ENCODE data around the gene RAB11FIP4. TPM values are rescaled to one million over a fixed set of nuclear protein-coding genes. Genes with fewer than 3 reads are reported as not detected.

RAB11FIP4 gene
- total and polyA plus RNA-seq, 10 of the 15 experiments (the other 5 are each of a cell fraction or from before 2014, with no cell fraction given): 1.4 to 27.0 (median 17.6) TPM

DNA sequence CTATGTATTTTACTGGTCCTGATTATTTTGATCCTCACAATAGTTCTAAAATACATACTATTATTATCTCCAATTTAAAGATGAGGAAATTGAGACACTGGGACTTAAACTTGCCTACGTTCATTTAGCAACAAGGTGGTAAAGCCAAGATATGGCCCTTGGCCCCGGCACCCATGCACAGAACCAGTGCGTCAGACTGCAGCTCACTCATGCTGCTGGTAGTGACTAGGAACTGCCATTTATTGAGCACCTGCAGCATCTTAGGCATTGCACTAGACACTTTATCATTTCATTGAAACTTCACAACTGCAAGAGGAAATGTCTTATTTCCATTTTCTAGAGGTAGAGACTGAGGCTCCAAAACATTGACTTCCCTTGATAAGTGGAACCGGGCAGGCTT, 93.3 kb downstream of the RAB11FIP4 start:
- POLR2A ChIA-PET: interaction anchor here (1.3 kb wide), 1 partner anchor 50 kb away, joined by 6 read pairs; no protein-coding TSS in a partner anchor
- H3K27ac ChIP-seq (ENCODE audit: control insufficient read depth, insufficient read depth): no peak overlapping the region
- no peaks in the 10 kb centered on the region for H3K36me3 ChIP-seq (ENCODE audit: control insufficient read depth in 2 of 2, insufficient read depth in 2 of 2, low read length in 1 of 2)
- H3K4me3 ChIP-seq: no peak overlapping the region
- ATAC-seq (no peak), DNase-seq (ENCODE audit: low read depth, low spot score) (no peak), FAIRE-seq (no peak)
- no peak overlapping the region for H2AFZ ChIP-seq (ENCODE audit: control insufficient read depth, low read depth, low read length)
- TF ChIP-seq ZNF24 (IDR thresholded peaks at IDR 0.05) (no peak), ATF2 (IDR thresholded peaks at IDR 0.05; ENCODE audit: low read length) (no peak), POLR2AphosphoS5 (IDR thresholded peaks at IDR 0.05; ENCODE audit: low read length) (no peak), DPF2 (IDR thresholded peaks at IDR 0.05) (no peak), ZNF622 (IDR thresholded peaks at IDR 0.05) (no peak), MEF2A (IDR thresholded peaks at IDR 0.05; ENCODE audit: insufficient read depth, low read depth, low read length) (no peak), SMAD1 (IDR thresholded peaks at IDR 0.05; ENCODE audit: low read depth, partially characterized antibody) (no peak), KDM1A (IDR thresholded peaks at IDR 0.05; ENCODE audit: borderline replicate concordance) (no peak), MXI1 (IDR thresholded peaks at IDR 0.05; ENCODE audit: low read depth, low read length) (no peak), RUNX3 (IDR thresholded peaks at IDR 0.05; ENCODE audit: low read length) (no peak)
- TF ChIP-seq, protein P1, sequence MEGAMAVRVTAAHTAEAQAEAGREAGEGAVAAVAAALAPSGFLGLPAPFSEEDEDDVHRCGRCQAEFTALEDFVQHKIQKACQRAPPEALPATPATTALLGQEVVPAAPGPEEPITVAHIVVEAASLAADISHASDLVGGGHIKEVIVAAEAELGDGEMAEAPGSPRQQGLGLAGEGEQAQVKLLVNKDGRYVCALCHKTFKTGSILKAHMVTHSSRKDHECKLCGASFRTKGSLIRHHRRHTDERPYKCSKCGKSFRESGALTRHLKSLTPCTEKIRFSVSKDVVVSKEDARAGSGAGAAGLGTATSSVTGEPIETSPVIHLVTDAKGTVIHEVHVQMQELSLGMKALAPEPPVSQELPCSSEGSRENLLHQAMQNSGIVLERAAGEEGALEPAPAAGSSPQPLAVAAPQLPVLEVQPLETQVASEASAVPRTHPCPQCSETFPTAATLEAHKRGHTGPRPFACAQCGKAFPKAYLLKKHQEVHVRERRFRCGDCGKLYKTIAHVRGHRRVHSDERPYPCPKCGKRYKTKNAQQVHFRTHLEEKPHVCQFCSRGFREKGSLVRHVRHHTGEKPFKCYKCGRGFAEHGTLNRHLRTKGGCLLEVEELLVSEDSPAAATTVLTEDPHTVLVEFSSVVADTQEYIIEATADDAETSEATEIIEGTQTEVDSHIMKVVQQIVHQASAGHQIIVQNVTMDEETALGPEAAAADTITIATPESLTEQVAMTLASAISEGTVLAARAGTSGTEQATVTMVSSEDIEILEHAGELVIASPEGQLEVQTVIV (IDR thresholded peaks at IDR 0.05; ENCODE audit: borderline replicate concordance, partially characterized antibody): no peak
- TF ChIP-seq, protein P2, sequence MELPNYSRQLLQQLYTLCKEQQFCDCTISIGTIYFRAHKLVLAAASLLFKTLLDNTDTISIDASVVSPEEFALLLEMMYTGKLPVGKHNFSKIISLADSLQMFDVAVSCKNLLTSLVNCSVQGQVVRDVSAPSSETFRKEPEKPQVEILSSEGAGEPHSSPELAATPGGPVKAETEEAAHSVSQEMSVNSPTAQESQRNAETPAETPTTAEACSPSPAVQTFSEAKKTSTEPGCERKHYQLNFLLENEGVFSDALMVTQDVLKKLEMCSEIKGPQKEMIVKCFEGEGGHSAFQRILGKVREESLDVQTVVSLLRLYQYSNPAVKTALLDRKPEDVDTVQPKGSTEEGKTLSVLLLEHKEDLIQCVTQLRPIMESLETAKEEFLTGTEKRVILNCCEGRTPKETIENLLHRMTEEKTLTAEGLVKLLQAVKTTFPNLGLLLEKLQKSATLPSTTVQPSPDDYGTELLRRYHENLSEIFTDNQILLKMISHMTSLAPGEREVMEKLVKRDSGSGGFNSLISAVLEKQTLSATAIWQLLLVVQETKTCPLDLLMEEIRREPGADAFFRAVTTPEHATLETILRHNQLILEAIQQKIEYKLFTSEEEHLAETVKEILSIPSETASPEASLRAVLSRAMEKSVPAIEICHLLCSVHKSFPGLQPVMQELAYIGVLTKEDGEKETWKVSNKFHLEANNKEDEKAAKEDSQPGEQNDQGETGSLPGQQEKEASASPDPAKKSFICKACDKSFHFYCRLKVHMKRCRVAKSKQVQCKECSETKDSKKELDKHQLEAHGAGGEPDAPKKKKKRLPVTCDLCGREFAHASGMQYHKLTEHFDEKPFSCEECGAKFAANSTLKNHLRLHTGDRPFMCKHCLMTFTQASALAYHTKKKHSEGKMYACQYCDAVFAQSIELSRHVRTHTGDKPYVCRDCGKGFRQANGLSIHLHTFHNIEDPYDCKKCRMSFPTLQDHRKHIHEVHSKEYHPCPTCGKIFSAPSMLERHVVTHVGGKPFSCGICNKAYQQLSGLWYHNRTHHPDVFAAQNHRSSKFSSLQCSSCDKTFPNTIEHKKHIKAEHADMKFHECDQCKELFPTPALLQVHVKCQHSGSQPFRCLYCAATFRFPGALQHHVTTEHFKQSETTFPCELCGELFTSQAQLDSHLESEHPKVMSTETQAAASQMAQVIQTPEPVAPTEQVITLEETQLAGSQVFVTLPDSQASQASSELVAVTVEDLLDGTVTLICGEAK (IDR thresholded peaks at IDR 0.05; ENCODE audit: borderline replicate concordance): no peak
- SMC1A ChIA-PET (ENCODE audit: uncharacterized antibody, unreplicated experiment): interaction anchor here (1.2 kb wide), 1 partner anchor 31 kb away, joined by 3 read pairs; no protein-coding TSS in a partner anchor
- CTCF ChIA-PET: interaction anchor here (1.4 kb wide), 1 partner anchor 23 kb away, joined by 4 read pairs; no protein-coding TSS in a partner anchor
- no peak overlapping the region for H3K4me2 ChIP-seq (ENCODE audit: control insufficient read depth, insufficient read depth)
- peaks cover 11% of the 10 kb centered on the region for H3K4me1 ChIP-seq (ENCODE audit: control insufficient read depth, insufficient read depth, low read length)
- H4K20me1 ChIP-seq (ENCODE audit: control insufficient read depth, insufficient read depth): no peaks in the 10 kb centered on the region
- no peak overlapping the region for H3K9ac ChIP-seq (ENCODE audit: control insufficient read depth, insufficient read depth, low read length)
- RAD21 ChIA-PET (ENCODE audit: unreplicated experiment): interaction anchor here (1.6 kb wide), 1 partner anchor 45 kb away, joined by 5 read pairs; no protein-coding TSS in a partner anchor
- BruUV-seq (replicated peaks): no TSS peak
- in situ Hi-C loops (cut with MboI): no loop called here
- intact Hi-C loops (cut with micrococcal nuclease; ENCODE audit: unreplicated experiment): no loop called here
- H3K9me3 ChIP-seq (replicated peaks; ENCODE audit: control insufficient read depth, insufficient read depth, low read length): no peaks in the 10 kb centered on the region
- WGBS (ENCODE audit: insufficient coverage, insufficient replicate concordance, low lambda C conversion rate, missing lambda C conversion rate): 72% methylated on average over 4 of the region's 4 CpGs
- H3K79me2 ChIP-seq (ENCODE audit: control insufficient read depth, insufficient read depth, low read length): peaks cover 10% of the 10 kb centered on the region
- H3K27me3 ChIP-seq (replicated peaks in 1 of 2; ENCODE audit: control insufficient read depth in 2 of 2, insufficient read depth in 2 of 2, low read length in 1 of 2): no peaks in the 10 kb centered on the region
